ENCODE results near the gene FAM169A.
"Not testable (repeated sequence)": the region's sequence is repeated elsewhere in the genome, so short reads cannot be mapped to it uniquely, and the experiment has no call there.

FAM169A gene

GRCh38 chr5:74798977-74799911, 66.9 kb downstream of the FAM169A start:
- FAIRE-seq, result no peak

GRCh38 chr5:74791669-74792068, 74.5 kb downstream of the FAM169A start:
- FAIRE-seq, result not testable (repeated sequence)

GRCh38 chr5:74787424-74787823, 78.8 kb downstream of the FAM169A start:
- FAIRE-seq, result no peak

DNA sequence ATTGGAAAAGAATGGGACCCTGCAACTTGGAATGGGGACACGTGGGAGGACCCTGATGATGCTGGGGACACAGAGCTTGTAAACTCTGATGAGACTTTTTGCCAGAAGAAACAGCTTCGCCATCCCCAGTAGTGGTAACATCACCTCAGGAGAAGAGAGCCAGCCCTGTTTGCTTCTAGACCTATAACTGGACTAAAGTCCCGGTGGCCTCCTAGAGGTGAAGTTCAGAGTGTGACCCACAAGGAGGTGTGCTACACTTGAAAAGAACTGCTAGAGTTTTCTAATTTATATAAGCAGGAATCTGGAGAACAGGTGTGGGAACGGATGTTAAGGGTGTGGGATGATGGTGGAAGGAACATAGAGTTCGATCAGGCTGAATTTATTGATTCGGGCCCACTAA, 79.3 kb downstream of the FAM169A start:
- no peak for FAIRE-seq

- no peak for FAIRE-seq
These were observed 87.6 kb downstream of the FAM169A start for GRCh38 chr5:74778609-74779008.

GRCh38 chr5:74772359-74772758, 93.8 kb downstream of the FAM169A start:
- no peak for FAIRE-seq

- no peak for FAIRE-seq
These were observed 98.6 kb downstream of the FAM169A start for GRCh38 chr5:74767579-74767913.

DNA sequence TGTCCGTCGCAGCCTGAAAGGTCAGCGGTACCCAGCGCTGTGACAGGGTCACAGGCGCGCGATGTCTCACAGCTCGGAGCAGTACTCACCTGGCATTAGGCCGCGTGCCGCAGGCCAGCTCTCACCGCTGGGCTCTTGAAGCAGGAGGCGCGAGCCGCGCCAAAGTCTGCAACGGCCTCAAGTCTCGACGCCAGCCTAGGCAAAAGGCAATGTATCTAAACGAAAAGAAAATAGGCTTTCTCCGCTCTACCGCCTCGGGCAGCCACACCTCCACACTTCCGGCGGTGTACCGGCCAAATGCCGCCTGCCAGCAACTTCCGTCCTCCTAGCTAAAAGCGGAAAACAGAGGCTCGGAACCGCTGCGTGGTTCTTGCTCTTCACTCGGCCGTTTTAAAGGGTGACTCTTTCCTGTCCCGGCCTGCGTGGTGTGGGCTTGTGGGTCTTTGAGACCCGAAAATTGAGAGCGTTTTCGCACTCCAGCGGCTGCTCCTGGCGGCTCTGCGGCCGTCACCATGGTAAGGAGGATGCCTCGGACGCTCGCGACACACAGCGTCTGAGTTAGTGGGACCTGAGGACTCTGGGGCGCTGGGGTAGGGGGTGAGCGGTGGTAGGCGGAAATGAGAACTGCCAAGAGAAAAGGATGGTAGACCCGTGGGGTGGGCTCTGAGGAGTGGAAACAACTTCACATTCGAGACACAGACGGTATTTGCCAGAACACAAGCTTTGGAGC, 99.2 kb downstream of the FAM169A start, which contains the start of the genes GFM2 and NSA2:
TSS of gene GFM2 (minus strand) at position 269 of the 730 bp plus-strand sequence. CDS start 3,375 bp downstream, outside the sequence.
TSS of gene NSA2 (plus strand) at position 401 of the 730 bp plus-strand sequence. CDS start at position 513, 112 bp downstream.
- no peak for FAIRE-seq

- FAIRE-seq, result no peak
These were observed 99.8 kb downstream of the FAM169A start for GRCh38 chr5:74766418-74766848.

- no peak for FAIRE-seq
These were observed 100.3 kb downstream of the FAM169A start for GRCh38 chr5:74765929-74766328.

- FAIRE-seq, result no peak
These were observed 101.0 kb downstream of the FAM169A start for GRCh38 chr5:74765201-74765600.

DNA sequence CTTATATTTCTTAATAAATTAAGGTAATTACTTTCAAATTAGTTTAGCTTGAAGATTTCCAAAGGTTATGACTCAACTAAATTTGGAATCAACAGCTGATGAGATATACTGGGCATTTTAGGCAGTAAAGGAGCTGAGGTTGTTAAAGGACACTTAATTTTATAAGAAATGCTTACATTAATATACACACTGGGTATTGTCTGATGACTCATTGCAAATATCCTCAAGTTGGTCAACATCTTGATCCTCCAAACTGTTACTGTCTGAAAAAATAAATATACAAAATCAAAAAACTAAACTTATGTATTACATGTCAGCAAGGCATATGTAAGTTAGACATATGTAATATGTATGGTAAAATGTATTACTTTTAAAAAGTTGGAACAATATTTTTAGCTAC, 102.7 kb downstream of the FAM169A start:
- no peak for FAIRE-seq

DNA sequence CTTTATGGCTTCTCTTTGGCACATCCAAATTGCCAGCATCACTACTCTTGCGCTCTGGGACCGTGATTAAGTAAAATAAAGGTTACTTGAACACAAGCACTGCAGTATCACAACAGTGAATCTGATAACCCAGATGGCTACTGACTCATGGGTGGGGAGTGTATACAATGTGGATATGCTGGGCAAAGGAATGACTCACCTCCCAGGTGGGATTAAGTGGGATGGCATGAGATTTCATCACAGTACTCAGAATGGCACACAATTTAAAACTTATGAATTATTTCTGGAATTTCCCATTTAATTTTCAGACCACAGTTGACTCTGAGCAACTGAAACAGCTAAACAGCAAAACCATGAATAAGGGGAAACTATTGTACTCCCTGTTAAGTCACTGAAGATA, 103.6 kb downstream of the FAM169A start:
- no peak for FAIRE-seq

GRCh38 chr5:74761241-74761640, 104.9 kb downstream of the FAM169A start:
- FAIRE-seq, result no peak

DNA sequence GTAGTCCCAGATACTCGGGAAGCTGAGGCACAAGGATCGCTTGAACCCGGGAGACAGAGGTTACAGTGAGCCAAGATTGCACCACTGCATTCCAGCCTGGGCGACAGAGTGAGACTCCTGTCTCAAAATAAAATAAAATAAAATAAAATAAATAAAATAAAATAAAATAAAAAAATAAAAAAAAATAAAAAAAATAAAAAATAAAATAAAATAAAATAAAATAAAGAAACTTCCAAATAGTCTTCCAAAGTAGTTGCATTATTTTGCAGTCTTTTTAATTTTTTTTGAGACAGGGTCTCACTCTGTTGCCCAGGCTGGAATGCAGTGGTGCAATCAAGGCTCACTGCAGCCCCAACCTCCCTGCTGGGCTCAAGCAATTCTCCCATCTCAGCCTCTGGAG, 117.4 kb downstream of the FAM169A start:
- not testable (repeated sequence) for FAIRE-seq

DNA sequence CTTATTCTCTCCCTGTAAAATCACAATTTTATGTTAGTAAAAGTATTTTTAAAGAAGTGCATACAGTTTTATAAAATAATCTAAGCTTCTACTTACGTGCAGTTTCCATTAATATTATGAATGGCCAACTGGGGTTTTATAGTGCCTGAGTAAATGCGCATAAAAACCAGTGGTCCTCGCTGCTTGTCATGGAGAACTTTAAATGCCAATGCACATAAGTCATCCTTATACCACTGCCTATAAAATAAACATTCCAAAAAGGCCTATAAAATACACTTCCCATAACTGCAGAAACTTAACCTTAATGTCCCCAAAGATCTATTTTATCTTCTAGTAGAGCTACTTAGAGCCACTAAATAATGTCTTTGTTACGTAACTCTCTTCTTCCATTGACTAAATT, 127.8 kb downstream of the FAM169A start:
- no peak for FAIRE-seq

DNA sequence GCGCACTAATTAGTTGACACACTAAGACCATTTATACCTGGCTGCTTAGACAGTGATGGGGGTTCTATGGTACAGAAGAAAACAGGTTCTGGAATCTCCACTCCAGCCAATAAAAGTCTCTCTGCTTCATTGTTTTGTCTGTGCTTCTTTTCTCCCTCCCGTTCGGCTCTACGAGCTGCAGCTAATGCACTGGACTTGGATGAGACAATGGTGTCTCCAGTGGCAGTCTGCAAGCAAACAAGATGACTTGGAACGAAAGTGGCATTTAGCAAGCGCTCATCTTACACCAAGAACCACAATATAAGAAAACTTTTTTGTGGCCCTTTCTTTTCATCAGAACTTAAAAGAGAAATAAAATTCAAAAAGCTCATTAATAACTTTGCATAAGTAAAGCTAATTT, 129.4 kb downstream of the FAM169A start:
- no peak for FAIRE-seq
